Epidermal melanocyte (primary cell): Measurements from ENCODE around the gene KRTAP12-4.
"Not testable (repeated sequence)": the region's sequence is repeated elsewhere in the genome, so short reads cannot be mapped to it uniquely, and the experiment has no call there.

Source experiments
- DNase-seq: peaks from one replicate; pipeline ENCODE4 v3.0.0; 2011; ENCODE audit warnings: low spot score; ENCODE audit not compliant: insufficient read length

KRTAP12-4 gene

GRCh38 chr21:44687671-44688070 is 33.2 kb upstream of the KRTAP12-4 start:
- DNase-seq, result no peak

- no peak for DNase-seq
Measured at GRCh38 chr21:44686843-44687561, 32.5 kb upstream of the KRTAP12-4 start.

- no peak for DNase-seq
Measured at GRCh38 chr21:44686000-44686781, 31.7 kb upstream of the KRTAP12-4 start.

- not testable (repeated sequence) for DNase-seq
Measured at GRCh38 chr21:44685050-44685449, 30.6 kb upstream of the KRTAP12-4 start.

GRCh38 chr21:44684483-44684882 is 30.0 kb upstream of the KRTAP12-4 start:
- no peak for DNase-seq

- no peak for DNase-seq
Measured at GRCh38 chr21:44684077-44684476, 29.6 kb upstream of the KRTAP12-4 start.

- DNase-seq, result no peak
Measured at GRCh38 chr21:44682580-44683151, 28.2 kb upstream of the KRTAP12-4 start.

GRCh38 chr21:44681861-44682579 is 27.6 kb upstream of the KRTAP12-4 start, which contains the start of gene KRTAP12-1:
Gene KRTAP12-1, minus strand, starts transcription at chr21:44682163. Its CDS starts 40 bp downstream, at chr21:44682123.
- DNase-seq, result no peak

GRCh38 chr21:44681152-44681551 is 26.7 kb upstream of the KRTAP12-4 start:
- DNase-seq, result no peak

- no peak for DNase-seq
Measured at GRCh38 chr21:44677881-44678280, 23.4 kb upstream of the KRTAP12-4 start.

GRCh38 chr21:44671911-44672310 is 17.5 kb upstream of the KRTAP12-4 start:
- DNase-seq, result no peak

- no peak for DNase-seq
Measured at GRCh38 chr21:44670642-44671432, 16.4 kb upstream of the KRTAP12-4 start.

GRCh38 chr21:44667612-44668011 is 13.2 kb upstream of the KRTAP12-4 start:
- no peak for DNase-seq

- DNase-seq, result no peak
Measured at GRCh38 chr21:44666401-44667320, 12.2 kb upstream of the KRTAP12-4 start, which contains the start of gene KRTAP12-2. Gene KRTAP12-2, minus strand, starts transcription at chr21:44666927. Its CDS starts 41 bp downstream, at chr21:44666886.

GRCh38 chr21:44664691-44665090 is 10.2 kb upstream of the KRTAP12-4 start:
- DNase-seq, result no peak

- not testable (repeated sequence) for DNase-seq
Measured at GRCh38 chr21:44661567-44661966, 7.1 kb upstream of the KRTAP12-4 start.

- no peak for DNase-seq
Measured at GRCh38 chr21:44658913-44659595, 4.6 kb upstream of the KRTAP12-4 start.

GRCh38 chr21:44658541-44658910 is 4.1 kb upstream of the KRTAP12-4 start:
- no peak for DNase-seq
